NCI-H187 treated with DMSO at 0.1 percent for 48 hours (cell line): Measurements from ENCODE around the gene TNFAIP2.
"Not testable (repeated sequence)": the region's sequence is repeated elsewhere in the genome, so short reads cannot be mapped to it uniquely, and the experiment has no call there.

Experiments used
- DNase-seq: peaks from one replicate; lab custom pipeline; 2025; lab: John Stamatoyannopoulos, UW

The TNFAIP2 gene

DNA sequence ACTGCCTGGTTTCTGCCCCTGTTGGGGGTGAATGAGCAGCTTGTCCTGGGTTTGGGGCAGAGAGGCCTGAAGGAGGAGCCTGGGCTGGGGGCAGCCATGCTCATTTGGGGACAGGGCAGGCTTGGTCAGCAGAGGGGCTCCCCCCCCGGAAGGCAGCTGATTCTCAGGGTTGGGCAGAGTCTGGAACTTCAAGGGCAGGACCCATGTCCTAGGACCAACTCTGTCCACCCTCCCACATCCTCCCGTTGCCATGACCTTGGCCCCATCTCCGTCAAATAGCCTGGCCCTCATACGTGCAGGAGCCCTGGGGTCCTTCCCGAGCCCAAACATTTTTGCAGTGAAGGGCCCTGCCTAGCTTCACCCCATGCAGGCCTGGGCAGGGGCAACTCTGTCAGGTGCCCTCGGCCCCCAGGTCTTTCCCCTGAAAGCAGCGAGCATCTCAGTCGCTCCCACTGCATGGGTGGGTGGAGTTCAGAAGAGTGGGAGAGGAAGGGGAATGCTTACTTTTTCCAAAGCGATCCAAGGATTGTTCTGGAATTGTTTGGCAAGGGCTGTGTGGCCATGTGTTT, 32.6 kb downstream of the TNFAIP2 start:
- no peak for DNase-seq

DNA sequence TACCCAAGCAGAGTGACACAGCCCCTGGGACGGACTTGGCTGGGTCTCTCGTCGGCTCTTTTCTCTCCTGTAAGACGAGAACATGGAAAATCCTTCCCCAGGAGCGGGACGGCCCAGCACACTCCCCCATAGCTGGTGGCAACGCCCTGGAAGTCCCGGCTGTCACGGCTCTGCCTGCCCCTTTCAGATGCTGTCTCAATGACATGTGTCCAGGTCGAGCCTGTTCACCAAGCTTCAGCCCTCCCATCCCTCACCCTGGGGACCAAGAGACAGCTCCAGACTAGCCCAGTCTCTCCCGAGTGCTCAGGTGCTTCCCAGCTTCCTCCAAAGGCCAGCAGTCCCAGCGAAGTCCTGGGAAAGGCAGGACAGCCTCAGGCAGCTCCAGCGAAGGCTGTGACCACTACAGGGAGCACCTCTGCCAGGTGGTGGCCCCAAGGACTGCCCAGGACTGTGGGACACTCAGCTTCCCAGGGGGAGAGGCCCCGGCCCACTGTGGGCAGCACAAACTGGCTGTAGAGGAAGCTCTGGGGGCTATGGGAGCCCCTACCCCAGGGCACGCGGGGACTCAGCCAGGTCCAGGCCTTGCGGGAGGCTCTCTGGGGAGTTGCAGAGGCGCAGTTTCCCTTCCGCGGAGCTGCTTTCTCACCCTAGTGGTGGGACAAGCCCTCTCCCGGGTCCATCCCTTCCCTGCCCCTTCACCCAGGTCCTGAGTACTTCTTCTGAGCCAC, 33.6 kb downstream of the TNFAIP2 start:
- DNase-seq: no peak

DNA sequence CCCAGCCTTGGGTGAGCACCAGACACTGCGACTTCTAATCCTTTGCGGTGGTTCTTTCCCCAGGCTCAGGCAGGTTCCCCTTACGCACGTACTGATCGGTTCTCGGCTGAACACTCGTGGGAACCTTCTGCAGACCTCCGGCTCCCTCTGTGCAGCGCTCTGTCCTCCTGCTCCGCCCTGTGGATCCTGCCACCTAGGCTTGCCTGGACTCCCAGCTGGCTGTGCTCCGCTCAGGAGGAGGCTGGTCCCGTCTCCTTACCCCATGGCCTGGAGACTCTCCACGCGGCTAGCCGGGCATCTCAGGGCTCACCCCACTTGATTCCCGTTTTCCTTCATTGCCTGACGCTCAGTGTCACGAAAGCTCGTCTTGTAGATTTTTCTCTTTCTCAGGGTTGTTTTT, 34.7 kb downstream of the TNFAIP2 start:
- DNase-seq: no peak

DNA sequence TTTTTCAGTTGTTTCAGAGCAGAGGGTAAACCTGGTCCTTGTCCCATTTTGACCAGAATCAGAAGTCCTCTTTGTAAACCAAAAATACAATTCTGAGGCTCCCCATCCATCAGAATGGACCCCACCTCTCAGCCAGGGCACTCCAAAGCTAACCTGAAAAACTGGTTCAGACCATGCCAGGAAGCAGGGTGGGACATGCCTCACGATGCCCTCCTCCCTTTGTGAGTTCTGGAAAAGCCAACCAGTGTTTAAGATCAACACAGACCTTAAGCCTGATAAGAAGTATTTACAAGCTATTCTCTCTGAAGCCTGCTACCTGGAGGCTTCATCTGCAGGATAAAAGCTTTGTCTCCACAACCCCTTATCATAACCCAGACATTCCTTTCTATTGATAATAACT, 35.4 kb downstream of the TNFAIP2 start:
- no peak for DNase-seq

DNA sequence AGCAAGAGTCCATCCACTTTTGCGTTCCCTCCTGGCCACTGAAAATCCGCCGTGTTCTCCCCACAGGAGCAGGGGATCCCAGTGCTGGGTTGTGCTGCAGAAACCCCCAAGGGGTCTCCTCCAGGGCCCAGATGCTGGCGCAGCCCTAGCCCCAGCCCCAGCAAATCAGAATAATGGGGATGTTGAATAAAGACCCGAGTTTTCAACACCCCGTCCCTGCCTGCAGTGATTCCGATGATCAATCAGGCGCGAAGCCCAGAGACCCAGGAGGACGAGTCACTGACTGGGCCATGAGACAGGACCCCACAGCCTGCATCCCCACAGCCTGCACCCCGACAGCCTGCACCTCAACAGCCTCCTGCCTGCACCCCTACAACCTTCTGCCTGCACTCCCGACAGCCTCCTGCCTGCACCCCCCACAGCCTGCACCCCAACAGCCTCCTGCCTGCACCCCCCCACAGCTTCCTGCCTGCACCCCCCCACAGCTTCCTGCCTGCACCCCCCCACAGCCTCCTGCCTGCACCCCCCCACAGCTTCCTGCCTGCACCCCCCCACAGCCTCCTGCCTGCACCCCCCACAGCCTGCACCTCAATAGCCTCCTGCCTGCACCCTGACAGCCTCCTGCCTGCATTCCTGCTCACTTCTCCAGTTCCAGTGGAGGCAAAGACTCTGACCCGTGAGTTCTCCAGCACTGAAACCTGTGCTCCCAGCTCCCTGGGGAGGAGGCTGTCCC, 37.2 kb downstream of the TNFAIP2 start:
- no peak for DNase-seq

DNA sequence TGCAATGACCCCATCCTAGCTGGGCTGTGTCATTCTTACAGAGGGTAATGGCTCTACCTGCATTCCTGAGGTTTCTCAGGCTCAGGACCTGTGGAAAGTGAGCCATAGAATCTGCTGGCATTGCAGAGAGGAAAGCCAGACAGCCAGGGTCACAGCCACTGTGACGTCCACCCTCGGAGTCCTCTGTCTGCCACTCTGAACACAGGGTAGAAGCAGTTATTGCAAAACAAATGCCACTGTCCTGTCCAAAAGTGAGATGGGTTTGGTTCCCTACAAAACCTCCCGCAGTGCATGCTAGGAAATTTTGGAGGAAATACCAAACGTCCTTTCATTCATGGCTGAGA, 37.8 kb downstream of the TNFAIP2 start:
- DNase-seq: no peak

DNA sequence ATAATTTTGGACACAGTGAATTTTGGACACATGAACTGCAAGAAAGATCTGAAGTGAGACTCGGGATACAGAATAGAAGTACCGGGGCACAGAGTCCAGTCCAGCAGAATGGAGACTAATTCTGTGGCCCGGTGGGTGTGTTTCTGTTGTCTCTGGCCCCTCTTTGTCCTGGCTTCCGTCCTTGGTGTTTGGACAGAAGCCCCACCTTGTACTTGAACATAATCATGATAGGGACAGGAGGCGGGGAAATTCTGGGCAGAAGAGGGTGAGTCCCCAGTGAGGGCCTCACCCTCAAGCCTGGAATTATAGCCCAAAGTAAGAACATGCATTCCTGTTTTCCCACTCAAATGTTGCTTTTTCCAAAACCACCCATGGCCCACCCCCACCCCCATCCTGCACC, 39.9 kb downstream of the TNFAIP2 start:
- DNase-seq: no peak

DNA sequence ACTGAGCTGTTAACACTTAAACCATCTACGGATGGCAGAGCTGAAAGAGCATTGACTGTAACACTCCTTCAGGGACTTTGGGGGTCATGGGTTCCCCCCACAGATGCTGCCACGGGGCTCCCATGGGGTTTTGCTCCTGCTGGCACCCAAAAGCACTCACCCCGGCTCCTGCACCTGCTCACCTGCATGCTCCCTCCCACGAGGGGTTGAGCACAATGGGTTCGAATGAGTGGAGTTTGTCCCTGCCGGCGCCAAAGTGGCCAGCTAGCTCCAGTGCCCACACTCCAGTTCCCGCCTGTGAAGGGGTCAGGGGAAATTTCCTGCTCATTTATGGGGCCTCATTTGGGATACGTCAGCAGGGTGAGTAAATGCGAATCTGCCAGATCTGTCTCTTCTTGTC, 40.7 kb downstream of the TNFAIP2 start:
- no peak for DNase-seq

DNA sequence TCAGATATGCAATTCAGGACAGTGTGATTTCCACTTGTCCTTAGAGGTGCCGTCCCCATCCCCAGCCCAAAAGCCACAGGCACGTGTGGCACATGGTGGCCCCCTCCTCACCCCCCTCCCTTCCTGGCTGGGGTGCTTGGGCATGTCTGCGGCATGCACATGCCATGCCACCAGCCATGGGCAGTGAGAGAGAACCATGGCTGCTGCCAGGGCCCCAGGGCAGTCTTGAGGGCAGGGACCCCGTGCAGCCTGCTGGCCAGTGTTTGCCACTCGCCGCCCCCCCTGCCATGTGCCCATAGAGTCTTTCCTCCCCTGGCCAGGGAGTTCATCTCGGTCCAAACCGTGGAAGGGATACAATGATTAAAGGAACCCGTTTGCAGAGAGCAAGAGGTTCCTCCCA, 41.5 kb downstream of the TNFAIP2 start:
- no peak for DNase-seq

DNA sequence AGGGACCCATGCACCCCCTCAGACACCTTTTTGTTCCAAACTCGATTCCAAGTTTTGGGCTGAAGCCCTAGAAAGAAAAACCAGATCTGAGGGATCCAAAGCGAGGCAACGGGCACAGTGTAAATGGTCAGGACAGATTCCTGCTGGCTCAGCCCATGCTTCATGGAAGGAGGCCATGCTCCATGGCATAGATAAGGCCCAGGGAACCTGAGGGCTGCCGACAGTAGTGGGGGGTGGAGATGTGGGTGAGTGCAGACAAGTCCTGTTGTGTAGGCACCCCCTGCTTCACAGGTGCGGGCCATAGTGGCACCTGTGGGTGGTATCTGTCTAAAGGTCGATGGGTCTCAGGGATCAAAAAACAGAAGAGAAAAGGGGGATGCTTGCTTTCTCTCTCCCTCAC, 42.1 kb downstream of the TNFAIP2 start:
- no peak for DNase-seq

DNA sequence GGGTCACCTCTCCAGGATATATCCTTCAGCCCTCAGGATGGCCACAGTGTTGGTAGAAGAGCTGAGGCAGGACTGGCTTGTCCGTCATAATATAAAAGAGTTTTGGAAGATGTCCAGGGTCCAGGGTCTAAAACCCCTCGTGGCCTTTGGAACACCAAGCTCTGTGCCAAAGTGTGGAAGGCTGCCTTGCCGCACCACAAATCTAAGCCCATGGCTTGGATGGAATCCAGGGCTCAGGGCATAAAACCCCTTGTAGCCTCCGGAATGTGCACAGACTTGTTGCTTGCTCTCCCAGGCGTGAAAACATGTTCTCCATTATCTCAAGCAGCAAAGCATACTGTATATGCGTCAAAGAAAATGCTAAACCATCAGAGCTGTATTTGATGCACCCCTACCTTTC, 46.7 kb downstream of the TNFAIP2 start:
- DNase-seq: no peak

DNA sequence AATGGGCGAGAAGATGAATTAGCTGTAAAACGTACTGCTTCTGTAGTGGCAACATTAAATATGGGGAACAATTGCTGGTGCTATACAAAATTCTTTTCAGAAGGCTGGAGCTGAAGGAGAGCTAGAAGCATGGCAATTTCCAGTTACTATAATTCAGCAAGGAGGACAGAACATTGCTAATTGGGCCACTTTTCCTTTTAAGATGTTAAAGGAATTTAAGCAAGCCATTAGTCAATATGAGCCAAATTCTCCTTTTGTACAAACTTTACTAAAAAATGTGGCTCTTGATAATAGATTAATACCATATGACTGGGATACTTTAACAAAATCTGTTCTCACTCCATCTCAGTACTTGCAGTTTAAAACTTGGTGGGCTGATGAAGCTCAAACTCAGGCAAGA, 47.9 kb downstream of the TNFAIP2 start:
- not testable (repeated sequence) for DNase-seq

DNA sequence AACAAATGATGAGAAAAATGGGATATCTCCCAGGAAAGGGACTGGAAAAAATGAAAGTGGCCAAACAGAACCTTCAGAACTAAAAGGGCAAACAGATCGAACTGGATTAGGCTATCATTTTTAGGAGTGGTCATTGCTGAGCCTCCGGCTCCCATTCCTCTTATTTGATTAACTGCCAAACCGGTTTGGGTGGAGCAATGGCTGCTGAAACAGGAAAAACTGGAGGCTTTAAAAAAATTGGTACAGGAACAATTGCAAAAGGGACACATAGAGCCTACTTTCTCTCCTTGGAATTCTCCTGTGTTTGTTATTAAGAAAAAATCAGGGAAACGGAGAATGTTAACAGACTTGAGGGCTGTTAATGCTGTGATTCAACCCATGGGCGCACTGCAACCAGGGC, 49.7 kb downstream of the TNFAIP2 start:
- DNase-seq: no peak

DNA sequence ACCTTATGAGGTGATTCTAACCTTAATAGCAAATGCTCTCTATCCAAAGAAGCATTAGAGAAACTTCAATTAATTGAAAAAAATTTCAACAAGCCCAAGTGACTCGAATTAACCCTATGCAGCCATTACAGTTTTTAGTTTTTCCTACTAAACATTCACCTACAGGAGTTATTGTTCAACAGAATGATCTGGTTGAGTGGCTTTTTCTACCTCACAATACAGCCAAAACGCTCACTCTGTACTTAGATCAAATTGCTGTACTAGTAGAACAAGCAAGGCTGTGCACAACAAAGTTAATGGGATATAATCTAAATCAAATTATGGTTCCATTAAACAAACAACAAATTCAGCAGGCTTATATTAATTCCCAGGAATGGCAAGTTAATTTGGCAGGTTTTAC, 50.6 kb downstream of the TNFAIP2 start:
- DNase-seq: not testable (repeated sequence)

DNA sequence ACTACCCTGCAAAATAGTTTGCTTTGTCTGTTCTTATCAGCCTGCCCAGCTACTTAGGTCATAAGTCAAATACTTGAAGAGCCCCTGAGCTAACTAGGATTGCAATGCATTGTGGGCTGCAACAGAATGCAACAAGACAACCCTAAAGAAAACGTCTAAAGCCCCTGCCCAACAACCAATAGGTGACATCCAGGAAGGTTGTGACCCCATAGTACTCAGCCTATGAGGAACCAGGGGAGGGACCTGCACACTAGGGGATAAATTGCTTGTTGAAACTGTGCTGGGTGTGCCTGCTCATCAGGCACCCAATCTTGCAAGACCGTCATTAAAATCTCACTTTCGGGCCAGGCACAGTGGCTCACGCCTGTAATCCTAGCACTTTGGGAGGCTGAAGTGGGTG, 52.9 kb downstream of the TNFAIP2 start:
- DNase-seq: not testable (repeated sequence)

DNA sequence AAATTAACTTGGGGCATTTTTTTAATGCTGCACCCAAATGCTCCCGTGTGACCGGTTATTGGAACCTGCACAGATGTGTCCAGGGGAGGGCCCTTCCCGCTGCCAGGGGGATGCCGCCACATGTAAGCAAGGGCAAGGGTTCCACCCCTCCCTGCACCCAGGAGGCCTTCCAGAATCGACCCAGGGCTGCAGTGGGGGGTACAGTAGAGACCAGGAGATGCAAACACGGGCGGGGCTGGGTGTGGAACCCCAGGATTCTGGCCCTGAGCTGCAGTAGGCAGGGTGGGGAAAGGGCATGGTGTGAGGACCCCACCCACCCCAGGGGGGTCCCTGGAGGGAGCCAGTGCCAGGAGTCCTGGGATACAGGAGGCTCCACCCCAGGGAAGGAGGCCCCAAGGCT, 54.1 kb downstream of the TNFAIP2 start:
- no peak for DNase-seq

DNA sequence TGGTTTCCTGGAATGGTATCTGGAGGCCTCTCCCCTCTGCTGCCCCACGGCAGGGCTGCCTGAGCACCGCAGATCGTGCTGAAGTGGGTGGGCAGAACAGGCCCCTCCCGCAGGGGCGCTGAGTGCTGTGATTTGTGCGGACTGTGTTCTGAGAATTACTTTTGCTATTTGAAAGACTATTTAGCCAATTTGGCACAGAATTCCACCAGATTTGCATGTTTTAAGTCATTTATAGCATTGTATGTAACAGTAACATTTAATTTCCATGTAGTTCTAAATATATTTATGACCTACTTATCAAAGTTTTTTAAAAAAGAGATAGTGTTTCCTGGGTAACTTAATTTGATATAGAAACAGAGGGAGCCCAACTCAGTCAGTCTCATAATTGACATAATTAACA, 55.3 kb downstream of the TNFAIP2 start:
- DNase-seq: no peak

DNA sequence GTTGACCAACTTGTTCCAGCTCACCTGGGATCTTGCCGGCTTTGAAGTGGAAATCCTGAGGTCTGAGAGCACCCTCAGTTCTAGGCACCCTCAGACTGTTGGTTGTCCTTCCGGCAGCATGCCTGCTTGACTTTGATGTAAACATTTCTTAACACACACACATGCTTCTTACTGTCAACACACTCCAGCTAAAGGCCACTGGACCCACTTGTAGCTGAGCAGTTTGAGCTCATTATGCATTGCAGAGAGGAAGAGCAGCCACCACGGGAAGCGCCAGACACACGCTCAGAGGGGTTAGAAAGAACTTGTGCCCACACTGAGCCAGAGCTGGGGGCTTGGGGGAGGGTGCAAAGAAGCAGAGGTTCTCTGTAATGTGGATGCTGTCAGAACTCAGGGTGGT, 55.8 kb downstream of the TNFAIP2 start:
- no peak for DNase-seq

DNA sequence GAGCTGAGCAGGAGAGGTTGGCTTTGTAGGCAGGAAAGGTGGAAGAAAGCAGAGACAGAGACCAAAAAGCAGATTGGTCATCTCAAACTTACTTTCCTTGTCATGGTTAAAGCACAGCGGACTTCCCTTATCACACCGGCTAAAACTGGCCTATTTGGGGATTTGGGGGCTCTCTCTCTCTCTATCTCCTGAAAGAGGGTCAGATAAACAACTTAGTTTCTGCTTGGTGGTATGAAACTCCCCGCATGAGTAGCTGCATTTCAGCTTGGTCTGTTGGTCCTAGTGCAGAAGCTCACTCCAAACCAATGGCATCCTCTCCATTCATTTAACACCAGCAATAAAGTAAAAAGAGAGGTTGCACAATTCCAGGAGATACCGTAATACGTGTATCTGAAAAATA, 57.1 kb downstream of the TNFAIP2 start:
- DNase-seq: no peak

DNA sequence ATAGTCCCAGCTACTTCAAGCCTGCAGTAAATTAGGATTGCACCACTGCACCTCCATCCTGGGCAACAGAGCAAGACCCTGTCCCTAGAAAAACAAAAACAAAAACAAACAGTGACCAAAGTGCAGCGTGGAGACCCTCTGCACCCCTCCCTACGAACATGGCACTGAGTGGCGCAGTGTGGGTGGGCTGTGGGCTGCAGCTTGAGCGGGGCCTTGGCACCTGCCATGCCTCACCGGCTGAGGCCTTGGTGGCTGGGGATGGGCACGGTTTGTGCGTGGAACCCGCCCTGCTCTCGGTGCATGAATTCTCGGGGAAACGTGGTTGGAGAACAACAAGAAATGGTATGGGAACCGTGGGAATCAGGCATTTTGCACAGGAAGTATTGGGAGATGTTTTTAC, 60.8 kb downstream of the TNFAIP2 start:
- no peak for DNase-seq

DNA sequence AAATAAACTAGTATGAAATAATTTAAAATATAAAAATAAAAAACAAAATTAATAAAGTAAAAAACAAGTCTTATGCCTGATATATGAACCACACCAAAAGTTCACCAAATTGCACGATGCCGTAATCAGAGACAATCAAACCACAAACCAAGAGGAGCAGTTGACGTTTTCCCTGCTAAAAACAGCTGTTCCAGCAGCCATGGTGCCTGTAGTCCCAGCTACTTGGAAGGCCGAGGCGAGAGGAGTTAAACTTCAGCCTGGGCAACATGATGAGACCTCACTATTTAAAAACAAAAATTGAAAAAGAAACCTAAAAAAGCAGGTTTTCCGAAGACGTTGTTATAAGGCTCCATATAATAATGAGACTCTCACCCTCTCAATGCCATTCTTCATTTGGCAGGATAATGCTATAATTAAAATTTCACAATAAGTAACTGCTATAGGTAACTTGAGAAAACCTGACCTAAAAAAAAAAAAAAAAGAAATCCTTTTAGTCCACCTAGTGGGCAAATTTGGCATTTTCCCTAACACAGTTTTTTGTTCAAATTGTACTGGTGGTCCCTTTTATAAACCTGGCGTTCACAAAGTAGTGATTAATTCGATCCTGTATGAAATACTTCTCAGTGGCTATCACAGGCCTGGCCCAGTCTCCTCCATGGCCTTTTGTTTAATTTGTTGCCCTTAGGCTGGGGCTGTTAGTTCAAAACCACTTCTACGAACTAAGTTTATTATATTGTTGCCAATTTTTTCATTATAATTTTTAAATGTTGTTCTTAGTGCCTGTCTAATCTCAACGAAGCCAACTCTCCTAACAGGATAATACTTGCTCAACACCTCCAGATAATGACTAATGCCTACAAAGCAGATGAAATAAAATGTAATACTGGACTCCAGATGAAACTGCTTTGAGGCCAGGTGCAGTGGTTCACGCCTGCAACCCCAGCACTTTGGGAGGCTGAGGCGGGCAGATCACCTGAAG, 62.1 kb downstream of the TNFAIP2 start:
- DNase-seq: no peak

DNA sequence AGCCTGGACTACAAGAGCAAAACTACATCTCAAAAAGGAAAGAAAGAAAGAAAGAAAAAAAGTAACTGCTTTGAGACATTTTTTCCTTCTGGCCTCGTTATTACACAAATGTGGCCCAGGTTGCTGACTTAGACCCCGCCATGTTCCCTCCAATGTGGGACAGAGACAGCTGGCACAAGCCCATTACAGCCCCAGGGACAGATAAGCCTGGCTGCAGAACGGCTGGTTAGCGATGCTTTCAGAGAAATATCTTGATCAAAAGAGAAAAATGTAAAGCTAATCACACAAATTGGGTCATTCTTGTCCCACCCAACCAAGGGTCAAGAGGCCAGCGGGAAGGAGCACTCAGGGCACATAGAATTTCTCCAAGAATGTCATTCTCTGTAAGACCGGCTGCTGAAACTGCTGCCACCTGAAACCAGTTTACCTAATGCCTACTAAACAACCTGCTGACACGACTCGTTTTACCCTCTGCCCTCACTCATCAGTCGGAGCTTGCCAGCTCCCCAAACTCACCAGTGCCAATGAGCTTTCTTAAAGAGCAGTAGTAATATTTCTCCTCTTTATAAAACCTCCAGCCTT, 63.1 kb downstream of the TNFAIP2 start:
- DNase-seq: no peak
